Kidney epithelial cell (primary cell): Measurements from ENCODE around the gene TIMM10. TPM values are rescaled to one million over a fixed set of nuclear protein-coding genes. Genes with fewer than 3 reads are reported as not detected.

Experiments used
- DNase-seq: peaks from one replicate; pipeline ENCODE4 v3.0.0-alpha.2; 2010; ENCODE audit warnings: low read depth
- H3K27me3 ChIP-seq: 2 replicates; pipeline ENCODE4 v1.6.0; 2011; ENCODE audit warnings: low read length; ENCODE audit not compliant: control insufficient read depth, insufficient read depth
- H3K36me3 ChIP-seq: 2 replicates; pipeline ENCODE4 v1.5.1; 2011; ENCODE audit warnings: low read length; ENCODE audit not compliant: control insufficient read depth, insufficient read depth
- H3K4me3 ChIP-seq: 2 replicates; pipeline ENCODE4 v1.5.1; 2011; ENCODE audit warnings: low read depth, mild to moderate bottlenecking, control low read depth, low read length
- total RNA-seq: library from RNA; depleted of rRNA; stranded (reverse); fragments of >200 nt; gene quantifications from 2 replicates; pipeline ENCODE4 v1.2.3, GENCODE V29; 2015
- TF ChIP-seq, protein P1 (sequence below): IDR thresholded peaks from 2 replicates; pipeline ENCODE4 v1.5.1; 2011; ENCODE audit warnings: mild to moderate bottlenecking, moderate library complexity, low read length, control low read depth, inconsistent platforms; ENCODE audit not compliant: insufficient read depth, poor library complexity, severe bottlenecking

Gene TIMM10
- total RNA-seq, 1 donor from 2014 or later, result 66.4 TPM

DNA sequence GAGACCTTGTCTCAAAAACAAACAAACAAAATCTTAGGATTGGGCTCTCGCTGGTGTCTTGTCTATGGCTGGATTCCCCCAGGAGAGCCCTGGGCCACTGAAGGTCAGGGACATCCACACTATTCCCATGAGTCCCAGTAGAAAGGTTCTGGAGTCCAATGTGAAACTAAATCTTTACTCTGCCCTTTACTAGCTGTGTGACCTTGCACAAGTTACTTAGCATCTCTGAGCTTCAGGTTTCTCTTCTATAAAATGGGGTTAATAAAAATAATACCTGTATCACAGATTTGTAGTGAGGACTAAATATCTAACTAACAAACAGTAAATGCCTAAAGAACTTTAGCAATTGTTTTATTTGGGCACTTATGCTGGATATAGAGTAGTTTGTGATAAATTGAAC, 24.0 kb downstream of the TIMM10 start:
- H3K36me3 ChIP-seq, result no peaks in the 10 kb centered on the region
- no peak for DNase-seq
- TF ChIP-seq, protein P1, sequence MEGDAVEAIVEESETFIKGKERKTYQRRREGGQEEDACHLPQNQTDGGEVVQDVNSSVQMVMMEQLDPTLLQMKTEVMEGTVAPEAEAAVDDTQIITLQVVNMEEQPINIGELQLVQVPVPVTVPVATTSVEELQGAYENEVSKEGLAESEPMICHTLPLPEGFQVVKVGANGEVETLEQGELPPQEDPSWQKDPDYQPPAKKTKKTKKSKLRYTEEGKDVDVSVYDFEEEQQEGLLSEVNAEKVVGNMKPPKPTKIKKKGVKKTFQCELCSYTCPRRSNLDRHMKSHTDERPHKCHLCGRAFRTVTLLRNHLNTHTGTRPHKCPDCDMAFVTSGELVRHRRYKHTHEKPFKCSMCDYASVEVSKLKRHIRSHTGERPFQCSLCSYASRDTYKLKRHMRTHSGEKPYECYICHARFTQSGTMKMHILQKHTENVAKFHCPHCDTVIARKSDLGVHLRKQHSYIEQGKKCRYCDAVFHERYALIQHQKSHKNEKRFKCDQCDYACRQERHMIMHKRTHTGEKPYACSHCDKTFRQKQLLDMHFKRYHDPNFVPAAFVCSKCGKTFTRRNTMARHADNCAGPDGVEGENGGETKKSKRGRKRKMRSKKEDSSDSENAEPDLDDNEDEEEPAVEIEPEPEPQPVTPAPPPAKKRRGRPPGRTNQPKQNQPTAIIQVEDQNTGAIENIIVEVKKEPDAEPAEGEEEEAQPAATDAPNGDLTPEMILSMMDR, result no peak
- H3K27me3 ChIP-seq, result no peaks in the 10 kb centered on the region
- no peak overlapping the region for H3K4me3 ChIP-seq

DNA sequence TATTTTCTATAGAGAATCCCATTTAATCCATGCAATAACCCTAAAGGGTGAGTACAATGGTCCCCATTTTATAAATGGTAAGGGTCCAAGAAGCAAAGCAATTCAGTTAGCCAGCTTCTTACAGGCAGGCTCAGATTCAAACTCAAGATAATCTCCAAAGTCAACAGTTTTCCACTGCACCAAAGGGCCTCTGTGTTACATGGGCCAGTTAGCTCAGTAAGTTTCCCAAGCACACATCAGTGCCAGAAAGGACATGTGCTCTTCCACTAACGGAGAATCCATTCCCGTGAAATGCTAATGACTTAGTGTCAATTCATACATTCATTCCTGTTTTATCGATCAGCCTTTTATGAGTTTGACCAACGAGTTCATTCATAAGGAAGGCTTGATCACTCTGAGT, 26.0 kb downstream of the TIMM10 start:
- DNase-seq, result no peak
- TF ChIP-seq, protein P1, result no peak
- Histone ChIP-seq H3K4me3 (no peak overlapping the region), H3K27me3 (no peaks in the 10 kb centered on the region), H3K36me3 (no peaks in the 10 kb centered on the region)

DNA sequence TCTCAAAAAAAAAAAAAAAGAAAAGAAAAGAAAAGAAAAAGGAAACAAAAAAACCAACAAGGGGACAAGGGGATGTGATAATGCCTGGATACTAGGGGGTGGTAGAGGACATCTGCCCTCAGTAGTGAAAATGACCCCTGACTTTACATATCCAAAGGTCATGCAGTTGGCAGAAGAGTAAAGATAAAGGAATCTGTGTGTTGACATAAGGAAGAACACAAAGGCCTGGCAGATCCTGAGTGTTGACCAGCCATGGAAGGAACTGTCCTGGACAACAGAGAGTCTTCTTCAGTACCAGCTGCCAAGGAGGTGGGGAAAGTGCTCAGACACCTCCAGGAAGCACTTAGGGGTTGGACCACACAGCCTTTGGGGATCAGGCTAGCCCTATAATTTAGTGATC, 27.7 kb downstream of the TIMM10 start:
- Histone ChIP-seq H3K36me3 (no peaks in the 10 kb centered on the region), H3K27me3 (no peaks in the 10 kb centered on the region), H3K4me3 (no peak overlapping the region)
- no peak for DNase-seq
- TF ChIP-seq, protein P1, result no peak

DNA sequence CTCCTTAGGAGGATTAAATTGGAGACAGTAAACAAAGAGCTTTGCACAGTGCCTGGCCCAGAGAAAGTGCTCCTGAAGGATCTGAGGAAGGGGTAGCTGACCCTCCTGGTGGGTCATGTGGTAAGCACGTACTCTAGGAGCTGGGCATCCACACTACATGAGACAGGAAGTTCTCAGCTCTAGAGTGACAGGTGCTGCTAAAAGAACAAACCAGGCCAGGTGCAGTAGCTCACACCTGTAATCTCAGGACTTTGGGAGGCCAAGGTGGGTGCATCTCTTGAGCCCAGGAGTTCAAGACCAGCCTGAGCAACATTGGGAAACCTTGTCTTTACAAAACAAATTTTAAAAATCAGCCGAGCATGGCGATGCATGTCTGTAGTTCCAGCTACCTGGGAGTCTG, 28.2 kb downstream of the TIMM10 start:
- TF ChIP-seq, protein P1, result no peak
- no peak for DNase-seq
- H3K36me3 ChIP-seq, result no peaks in the 10 kb centered on the region
- H3K27me3 ChIP-seq, result no peaks in the 10 kb centered on the region
- H3K4me3 ChIP-seq, result no peak overlapping the region

DNA sequence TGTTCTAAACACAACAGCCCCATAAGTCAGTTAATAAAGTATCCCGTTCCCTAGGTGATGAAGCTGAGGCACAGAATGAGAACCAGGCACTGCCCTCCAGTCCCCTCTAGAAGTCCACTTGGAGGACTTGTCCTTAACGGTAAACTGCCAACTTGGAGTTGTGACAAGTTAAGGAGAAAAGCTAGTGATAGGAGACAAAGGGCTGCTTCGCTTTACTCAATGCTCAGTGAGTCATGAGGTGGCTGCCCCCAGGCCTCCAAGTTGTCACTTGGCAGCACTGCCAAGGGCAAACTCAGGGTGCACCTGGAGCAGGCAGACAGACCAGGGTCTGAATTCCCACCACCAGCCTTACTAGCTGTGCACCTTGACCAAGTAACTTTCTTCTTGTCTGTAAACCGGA, 28.6 kb downstream of the TIMM10 start:
- Histone ChIP-seq H3K27me3 (no peaks in the 10 kb centered on the region), H3K4me3 (no peak overlapping the region), H3K36me3 (no peaks in the 10 kb centered on the region)
- no peak for DNase-seq
- TF ChIP-seq, protein P1, result no peak

DNA sequence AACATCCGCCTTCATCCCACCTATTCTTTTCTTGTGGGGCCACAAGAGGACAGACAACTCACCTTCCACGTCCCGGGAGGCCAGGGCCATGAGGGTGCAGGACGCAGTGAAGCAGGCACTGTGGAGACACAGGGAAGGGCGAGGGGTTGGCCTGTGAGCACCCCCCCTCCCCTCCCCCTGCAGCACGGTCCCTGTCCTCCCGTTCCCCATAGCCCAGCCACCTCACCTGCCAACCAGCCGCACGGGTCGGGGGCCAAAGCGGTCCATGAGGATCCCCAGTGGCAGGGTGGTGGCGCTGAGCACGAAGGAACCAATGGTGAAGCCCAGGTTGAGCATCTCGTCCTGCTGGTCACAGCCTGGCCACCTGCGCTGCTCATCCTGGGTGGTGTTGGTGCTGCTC, 29.6 kb downstream of the TIMM10 start:
- Histone ChIP-seq H3K27me3 (no peaks in the 10 kb centered on the region), H3K4me3 (no peak overlapping the region), H3K36me3 (no peaks in the 10 kb centered on the region)
- DNase-seq, result no peak
- TF ChIP-seq, protein P1, result no peak
